ENCODE results near the gene ALOX15. TPM values are rescaled to one million over a fixed set of nuclear protein-coding genes. Genes with fewer than 3 reads are reported as not detected.
"Not testable (repeated sequence)": the region's sequence is repeated elsewhere in the genome, so short reads cannot be mapped to it uniquely, and the experiment has no call there.

Gene ALOX15
- total and polyA plus RNA-seq, 8 donors, result 0.03 to 3.1 (median 1.2) TPM; not detected in 5

- H3K27me3 ChIP-seq, result peaks cover 0 to 5% (median 3%) of the 10 kb centered on the region in 3 donors
- H3K27ac ChIP-seq, result no peak overlapping the region
- H3K9me3 ChIP-seq, result no peaks in the 10 kb centered on the region
- H3K4me1 ChIP-seq, result no peaks in the 10 kb centered on the region
- intact Hi-C loops (cut with DNase I; ENCODE audit: low total_unique reads), result no loop called here
- no peak for DNase-seq
- no peak overlapping the region for H3K4me3 ChIP-seq
- no peaks in the 10 kb centered on the region for H3K36me3 ChIP-seq
- TF ChIP-seq EP300 (IDR thresholded peaks at IDR 0.05) (no peak), POLR2AphosphoS5 (IDR thresholded peaks at IDR 0.05) (no peak), POLR2A (IDR thresholded peaks at IDR 0.05) (no peak), CTCF (IDR thresholded peaks at IDR 0.05) (no peak)
- WGBS, 5 donors, result 60 to 77% (median 66%) methylated on average over 8 of the region's 8 CpGs
These were observed 22.2 kb upstream of the ALOX15 start for GRCh38 chr17:4663711-4664110.

- no peak for DNase-seq
- intact Hi-C loops (cut with DNase I; ENCODE audit: low total_unique reads), result no loop called here
- WGBS, 5 donors, result 54 to 72% (median 56%) methylated on average over 6 of the region's 6 CpGs
- no peaks in the 10 kb centered on the region for H3K9me3 ChIP-seq
- no peak for TF ChIP-seq EP300 (IDR thresholded peaks at IDR 0.05)
- no peak for TF ChIP-seq POLR2A (IDR thresholded peaks at IDR 0.05)
- no peak for TF ChIP-seq POLR2AphosphoS5 (IDR thresholded peaks at IDR 0.05)
- TF ChIP-seq CTCF (IDR thresholded peaks at IDR 0.05), result no peak
- no peak overlapping the region for H3K4me3 ChIP-seq
- no peaks in the 10 kb centered on the region for H3K4me1 ChIP-seq
- H3K27ac ChIP-seq, result no peak overlapping the region
- H3K36me3 ChIP-seq, result no peaks in the 10 kb centered on the region
- peaks cover 0 to 32% (median 0%) of the 10 kb centered on the region in 3 donors for H3K27me3 ChIP-seq
These were observed 17.2 kb upstream of the ALOX15 start for GRCh38 chr17:4658478-4659305.

GRCh38 chr17:4657678-4658077 is 16.2 kb upstream of the ALOX15 start:
- no peak overlapping the region for H3K4me3 ChIP-seq
- H3K27ac ChIP-seq, result no peak overlapping the region
- H3K36me3 ChIP-seq, result no peaks in the 10 kb centered on the region
- H3K4me1 ChIP-seq, result no peaks in the 10 kb centered on the region
- H3K9me3 ChIP-seq, result no peaks in the 10 kb centered on the region
- peaks cover 0 to 37% (median 0%) of the 10 kb centered on the region in 3 donors for H3K27me3 ChIP-seq
- TF ChIP-seq EP300 (IDR thresholded peaks at IDR 0.05) (no peak), POLR2AphosphoS5 (IDR thresholded peaks at IDR 0.05) (no peak), POLR2A (IDR thresholded peaks at IDR 0.05) (no peak), CTCF (IDR thresholded peaks at IDR 0.05) (no peak)
- 76 to 93% (median 92%) methylated on average over 2 of the region's 2 CpGs for WGBS, 5 donors
- DNase-seq, result no peak
- intact Hi-C loops (cut with DNase I; ENCODE audit: low total_unique reads), result no loop called here

- H3K9me3 ChIP-seq; H3K36me3 ChIP-seq; H3K4me1 ChIP-seq; H3K27ac ChIP-seq; DNase-seq; H3K4me3 ChIP-seq; intact Hi-C loops (cut with DNase I; ENCODE audit: low total_unique reads): not testable (repeated sequence)
- peaks cover 0 to 48% (median 0%) of the 10 kb centered on the region in 3 donors for H3K27me3 ChIP-seq
- 83 to 89% (median 87%) methylated on average over 7 of the region's 7 CpGs for WGBS, 5 donors
These were observed 14.5 kb upstream of the ALOX15 start for GRCh38 chr17:4655933-4656332.

- peaks cover 0 to 42% (median 0%) of the 10 kb centered on the region in 3 donors for H3K27me3 ChIP-seq
- H3K4me1 ChIP-seq, result peaks cover 0 to 4% (median 0%) of the 10 kb centered on the region in 4 donors
- no peaks in the 10 kb centered on the region for H3K36me3 ChIP-seq
- DNase-seq, result no peak
- H3K4me3 ChIP-seq, result no peak overlapping the region
- intact Hi-C loops (cut with DNase I; ENCODE audit: low total_unique reads), result no loop called here
- no peak overlapping the region for H3K27ac ChIP-seq
- no peaks in the 10 kb centered on the region for H3K9me3 ChIP-seq
- no peak for TF ChIP-seq POLR2A (IDR thresholded peaks at IDR 0.05)
- WGBS, 5 donors, result 61 to 78% (median 70%) methylated on average over 5 of the region's 5 CpGs
These were observed 11.5 kb upstream of the ALOX15 start for GRCh38 chr17:4652997-4653396.

Measured in stomach (tissue), 9 donors.